Hepatocyte (in vitro differentiated cells): ENCODE data around the gene SAXO2. TPM values are rescaled to one million over a fixed set of nuclear protein-coding genes. Genes with fewer than 3 reads are reported as not detected.
"Not testable (repeated sequence)": the region's sequence is repeated elsewhere in the genome, so short reads cannot be mapped to it uniquely, and the experiment has no call there.

Source experiments
- DNase-seq: peaks from one replicate; pipeline ENCODE4 v3.0.0-alpha.2; 2016; ENCODE audit warnings: low spot score
- H2AFZ ChIP-seq: fragments of 200-600 bp; sonication (generic); 2 replicates; pipeline ENCODE4 v1.6.0; 2016; ENCODE audit warnings: antibody characterized with exemption, mild to moderate bottlenecking
- H3K27ac ChIP-seq: fragments of 200-600 bp; sonication (generic); 2 replicates; pipeline ENCODE4 v1.5.1; 2016; ENCODE audit warnings: mild to moderate bottlenecking
- H3K27me3 ChIP-seq: fragments of 200-600 bp; sonication (generic); 2 replicates; pipeline ENCODE4 v1.6.1; 2016
- H3K36me3 ChIP-seq: fragments of 200-600 bp; sonication (generic); replicated peaks from 2 replicates; pipeline ENCODE4 v1.5.1; 2016; ENCODE audit warnings: low read depth; ENCODE audit not compliant: insufficient read depth
- H3K4me1 ChIP-seq: fragments of 200-600 bp; sonication (generic); 2 replicates; pipeline ENCODE4 v1.5.1; 2016; ENCODE audit warnings: mild to moderate bottlenecking, moderate library complexity; ENCODE audit not compliant: insufficient read depth
- H3K4me2 ChIP-seq: fragments of 200-600 bp; sonication (generic); 2 replicates; pipeline ENCODE4 v1.6.0; 2016
- H3K4me3 ChIP-seq: fragments of 200-600 bp; sonication (generic); 2 replicates; pipeline ENCODE4 v1.5.1; 2016; ENCODE audit warnings: mild to moderate bottlenecking
- H3K79me2 ChIP-seq: fragments of 200-600 bp; sonication (generic); 2 replicates; pipeline ENCODE4 v1.6.0; 2017; ENCODE audit warnings: mild to moderate bottlenecking
- H3K9me2 ChIP-seq: fragments of 200-600 bp; sonication (generic); replicated peaks from 2 replicates; pipeline ENCODE4 v1.6.0; 2017; ENCODE audit warnings: mild to moderate bottlenecking; ENCODE audit not compliant: insufficient read depth
- H3K9me3 ChIP-seq: fragments of 200-600 bp; sonication (generic); 2 replicates; pipeline ENCODE4 v1.5.1; 2016; ENCODE audit warnings: low read depth, mild to moderate bottlenecking
- H4K20me1 ChIP-seq: fragments of 200-600 bp; sonication (generic); 2 replicates; pipeline ENCODE4 v1.6.0; 2016; ENCODE audit warnings: mild to moderate bottlenecking; ENCODE audit not compliant: insufficient read depth, poor library complexity, severe bottlenecking
- EZH2 ChIP-seq: fragments of 200-600 bp; sonication (generic); IDR thresholded peaks from 2 replicates; pipeline ENCODE4 v1.6.1; 2016; ENCODE audit warnings: antibody characterized with exemption, mild to moderate bottlenecking, borderline replicate concordance
- EZH2phosphoT487 ChIP-seq: fragments of 200-600 bp; sonication (generic); IDR thresholded peaks from one replicate; pipeline ENCODE4 v1.6.1; 2018; ENCODE audit warnings: antibody characterized with exemption, mild to moderate bottlenecking, low read depth, moderate library complexity; ENCODE audit not compliant: unreplicated experiment, severe bottlenecking
- WGBS: methylation state at CpG from one replicate; pipeline ENCODE4 v1.1.6; 2016; ENCODE audit warnings: low lambda C conversion rate; ENCODE audit errors: missing lambda C conversion rate; 5-methylcytosine and 5-hydroxymethylcytosine counted together
- polyA plus RNA-seq: library from polyadenylated mRNA; unstranded; fragments of >200 nt; fragmentation: Nextera tagmentation; extraction: Ambion mirVana; gene quantifications from 2 replicates; pipeline ENCODE4 v1.2.1, GENCODE V29; 2016
- total RNA-seq: library from RNA; depleted of rRNA; stranded (reverse); fragments of >200 nt; gene quantifications from 2 replicates; pipeline ENCODE4 v1.2.3, GENCODE V29; 2014
- TF ChIP-seq, protein P1 (sequence below): fragments of 200-600 bp; sonication (generic); IDR thresholded peaks from 2 replicates; pipeline ENCODE4 v1.5.1; 2016; ENCODE audit warnings: antibody characterized with exemption, mild to moderate bottlenecking; ENCODE audit not compliant: poor library complexity

The SAXO2 gene, protein sequence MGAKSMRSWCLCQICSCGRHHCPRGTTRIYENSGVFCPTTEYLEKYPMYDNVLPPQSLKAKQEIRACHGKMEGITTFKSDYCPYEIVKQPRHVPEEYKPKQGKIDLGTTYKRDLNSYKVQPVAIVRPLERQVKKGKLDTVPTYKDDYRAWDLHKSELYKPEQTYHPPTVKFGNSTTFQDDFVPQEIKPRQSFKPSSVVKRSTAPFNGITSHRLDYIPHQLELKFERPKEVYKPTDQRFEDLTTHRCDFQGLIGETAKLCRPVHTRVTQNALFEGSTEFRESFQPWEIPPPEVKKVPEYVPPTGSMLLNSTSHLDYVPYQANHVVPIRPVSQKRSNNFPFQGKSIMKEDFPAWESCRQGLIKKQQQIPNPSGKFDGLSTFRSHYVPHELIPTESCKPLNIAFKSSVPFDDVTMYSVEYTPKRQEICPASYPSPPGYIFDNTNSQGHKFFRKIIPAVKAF
- total RNA-seq (0.64 and 2.3 TPM in 2 replicates), polyA plus RNA-seq (1.5 and 2.0 TPM in 2 replicates)

DNA sequence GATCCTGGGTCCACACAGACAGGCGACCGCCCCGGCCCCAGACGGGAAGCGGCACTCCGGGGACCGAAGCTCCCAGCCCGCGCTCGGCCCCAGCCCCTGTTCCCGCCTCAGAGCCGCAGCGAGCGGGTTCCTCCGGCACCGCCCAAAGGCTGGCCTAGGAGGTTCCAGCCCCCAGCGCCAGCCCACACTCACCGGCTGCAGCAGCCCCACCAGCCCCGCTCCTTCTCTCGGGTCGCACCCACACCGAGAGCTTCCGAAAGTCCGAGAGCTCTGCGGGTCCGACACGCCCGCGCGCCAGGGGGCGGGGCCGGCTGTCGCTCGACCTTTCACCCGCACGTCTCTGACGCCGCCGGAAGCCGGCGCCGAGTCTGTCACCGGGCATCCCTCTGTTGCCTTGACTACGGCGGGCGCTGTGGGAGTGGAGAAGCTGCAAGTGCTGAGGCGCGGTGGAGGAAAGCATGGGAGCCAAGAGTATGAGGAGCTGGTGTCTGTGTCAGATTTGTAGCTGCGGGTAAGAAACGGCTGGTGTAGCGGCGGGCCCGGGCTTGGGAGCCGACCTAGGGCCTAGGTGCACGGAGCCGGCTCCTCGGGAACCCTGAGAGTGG lies at the start of gene SAXO2, which contains the start of gene EFL1:
Gene SAXO2, plus strand, starts transcription at position 397 of the 605 bp plus-strand sequence. Its CDS starts 62 bp downstream, at position 459.
Gene EFL1, minus strand, starts transcription at position 313 of the 605 bp plus-strand sequence. CDS start 956 bp downstream, outside the sequence.
- Histone ChIP-seq H2AFZ (peak within 1 kb of the TSS; percentile 64), H3K4me1 (peaks cover 4% of the 10 kb centered on the region), H3K4me3 (peak within 1 kb of the TSS; percentile 58), H3K9me3 (no peaks in the 10 kb centered on the region), H3K79me2 (peaks cover 18% of the 10 kb centered on the region), H3K27me3 (no peaks in the 10 kb centered on the region), H3K27ac (peak within 1 kb of the TSS; percentile 87), H3K36me3 (no peaks in the 10 kb centered on the region), H3K4me2 (peak within 1 kb of the TSS; percentile 80), H3K9me2 (no peaks in the 10 kb centered on the region), H4K20me1 (no peaks in the 10 kb centered on the region)
- WGBS: 2% methylated on average over 55 of the region's 57 CpGs
- TF ChIP-seq EZH2: no peak
- TF ChIP-seq EZH2phosphoT487: no peak
- TF ChIP-seq, protein P1, sequence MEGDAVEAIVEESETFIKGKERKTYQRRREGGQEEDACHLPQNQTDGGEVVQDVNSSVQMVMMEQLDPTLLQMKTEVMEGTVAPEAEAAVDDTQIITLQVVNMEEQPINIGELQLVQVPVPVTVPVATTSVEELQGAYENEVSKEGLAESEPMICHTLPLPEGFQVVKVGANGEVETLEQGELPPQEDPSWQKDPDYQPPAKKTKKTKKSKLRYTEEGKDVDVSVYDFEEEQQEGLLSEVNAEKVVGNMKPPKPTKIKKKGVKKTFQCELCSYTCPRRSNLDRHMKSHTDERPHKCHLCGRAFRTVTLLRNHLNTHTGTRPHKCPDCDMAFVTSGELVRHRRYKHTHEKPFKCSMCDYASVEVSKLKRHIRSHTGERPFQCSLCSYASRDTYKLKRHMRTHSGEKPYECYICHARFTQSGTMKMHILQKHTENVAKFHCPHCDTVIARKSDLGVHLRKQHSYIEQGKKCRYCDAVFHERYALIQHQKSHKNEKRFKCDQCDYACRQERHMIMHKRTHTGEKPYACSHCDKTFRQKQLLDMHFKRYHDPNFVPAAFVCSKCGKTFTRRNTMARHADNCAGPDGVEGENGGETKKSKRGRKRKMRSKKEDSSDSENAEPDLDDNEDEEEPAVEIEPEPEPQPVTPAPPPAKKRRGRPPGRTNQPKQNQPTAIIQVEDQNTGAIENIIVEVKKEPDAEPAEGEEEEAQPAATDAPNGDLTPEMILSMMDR: no peak
- DNase-seq: peak; percentile 95

DNA sequence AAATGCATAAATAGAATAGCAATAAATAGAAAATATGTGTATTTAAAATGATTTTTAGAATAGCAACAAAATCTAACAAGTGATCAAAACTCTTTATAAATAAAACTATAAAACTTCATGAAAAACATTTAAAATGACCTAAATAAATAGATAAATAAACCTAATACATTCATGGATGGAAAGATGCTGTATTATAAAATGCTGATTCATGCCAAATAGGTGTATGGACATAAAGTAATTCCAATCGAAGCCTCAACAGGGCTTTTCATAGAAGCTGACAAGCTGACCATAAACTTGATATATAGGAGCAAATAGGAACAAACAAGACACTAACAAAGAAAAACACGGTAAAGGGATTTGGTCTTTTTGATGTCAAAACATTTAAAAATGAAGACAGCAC lies 46.5 kb upstream of the SAXO2 start:
- H4K20me1 ChIP-seq, H3K4me1 ChIP-seq, H3K4me2 ChIP-seq, H3K27me3 ChIP-seq, H3K9me2 ChIP-seq, H3K4me3 ChIP-seq, H3K36me3 ChIP-seq, DNase-seq, H3K27ac ChIP-seq, H3K9me3 ChIP-seq, H3K79me2 ChIP-seq, H2AFZ ChIP-seq: not testable (repeated sequence)
- 93% methylated on average over 2 of the region's 2 CpGs for WGBS

DNA sequence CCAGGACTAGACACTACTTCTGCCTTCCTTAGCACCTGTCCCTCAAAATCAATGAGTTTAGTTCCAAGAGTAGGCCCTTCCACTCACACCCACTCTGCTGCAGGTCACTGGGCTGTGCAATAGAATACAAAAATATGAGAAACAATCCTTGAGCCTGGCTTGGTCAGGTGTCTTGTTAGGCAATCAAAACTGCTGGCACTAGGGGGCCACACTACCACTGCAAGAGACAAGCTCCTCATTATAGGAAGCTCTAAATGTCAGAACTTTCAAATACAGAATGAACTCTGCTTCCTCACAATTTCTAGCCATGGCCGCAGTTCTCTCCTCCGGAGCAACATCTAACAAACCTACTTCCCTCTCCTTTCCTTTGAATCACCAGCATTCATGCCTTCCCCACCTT lies 41.1 kb upstream of the SAXO2 start:
- H3K4me1 ChIP-seq, H3K4me3 ChIP-seq, H3K27ac ChIP-seq, H3K36me3 ChIP-seq, H3K79me2 ChIP-seq, H2AFZ ChIP-seq, H3K9me3 ChIP-seq, H3K27me3 ChIP-seq, H4K20me1 ChIP-seq, H3K4me2 ChIP-seq, H3K9me2 ChIP-seq: not testable (repeated sequence)
- TF ChIP-seq, protein P1: peak; percentile 35
- peak; percentile 28 for DNase-seq
- 84% methylated on average over 2 of the region's 2 CpGs for WGBS

DNA sequence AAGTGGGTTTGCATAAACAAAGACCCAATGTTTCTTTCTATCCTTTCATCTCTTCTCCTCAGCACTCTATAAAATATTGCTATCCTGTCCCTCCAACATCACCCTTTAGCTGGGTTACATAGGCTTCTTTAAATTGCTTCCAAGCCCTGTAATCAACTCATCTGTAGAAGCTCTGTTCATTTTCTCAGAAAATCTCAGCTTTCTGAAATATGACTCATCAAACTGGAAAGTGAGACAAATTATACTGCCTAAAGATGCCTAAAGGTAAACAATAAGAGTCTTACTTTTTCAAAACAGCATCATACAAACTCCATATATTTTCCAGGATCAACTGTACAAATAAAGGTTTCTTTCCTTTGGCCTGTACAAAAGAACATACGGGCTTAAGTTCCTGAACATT lies 33.9 kb upstream of the SAXO2 start:
- H3K36me3 ChIP-seq: no peaks in the 10 kb centered on the region
- H3K4me3 ChIP-seq: no peak overlapping the region
- H3K79me2 ChIP-seq: no peaks in the 10 kb centered on the region
- DNase-seq: no peak
- H3K27me3 ChIP-seq: no peaks in the 10 kb centered on the region
- peaks cover 6% of the 10 kb centered on the region for H3K4me1 ChIP-seq
- H3K4me2 ChIP-seq: no peak overlapping the region
- H2AFZ ChIP-seq: no peak overlapping the region
- TF ChIP-seq, protein P1: no peak
- TF ChIP-seq EZH2 (no peak), EZH2phosphoT487 (no peak)
- no peaks in the 10 kb centered on the region for H3K9me2 ChIP-seq
- no peaks in the 10 kb centered on the region for H3K9me3 ChIP-seq
- no peak overlapping the region for H3K27ac ChIP-seq
- no peaks in the 10 kb centered on the region for H4K20me1 ChIP-seq
- WGBS: 82% methylated on average over 1 of the region's 1 CpG
